HG03196 (cell line): ENCODE data around the gene TEK.

Source experiments
- ATAC-seq: cut with Tn5 transposase; IDR thresholded peaks from one replicate; pipeline ENCODE4 v1.9.1; 2021; ENCODE audit not compliant: unreplicated experiment

The TEK gene

GRCh38 chr9:27176971-27177370, 67.9 kb downstream of the TEK start:
- ATAC-seq, result no peak

GRCh38 chr9:27179245-27179865, 70.3 kb downstream of the TEK start:
- ATAC-seq, result no peak

GRCh38 chr9:27181381-27181780, 72.4 kb downstream of the TEK start:
- no peak for ATAC-seq

GRCh38 chr9:27182421-27182820, 73.4 kb downstream of the TEK start:
- no peak for ATAC-seq

- ATAC-seq, result no peak
These were observed 74.1 kb downstream of the TEK start for GRCh38 chr9:27183131-27183530.

GRCh38 chr9:27183701-27184100, 74.7 kb downstream of the TEK start:
- no peak for ATAC-seq

- ATAC-seq, result no peak
These were observed 75.7 kb downstream of the TEK start for GRCh38 chr9:27184556-27185351.

- ATAC-seq, result no peak
These were observed 79.4 kb downstream of the TEK start for GRCh38 chr9:27188426-27188825.

GRCh38 chr9:27189426-27189825, 80.4 kb downstream of the TEK start:
- no peak for ATAC-seq

- ATAC-seq, result no peak
These were observed 83.4 kb downstream of the TEK start for GRCh38 chr9:27192291-27192960.

- no peak for ATAC-seq
These were observed 84.9 kb downstream of the TEK start for GRCh38 chr9:27193886-27194285.

- ATAC-seq, result no peak
These were observed 85.5 kb downstream of the TEK start for GRCh38 chr9:27194401-27195091.

GRCh38 chr9:27195191-27195590, 86.2 kb downstream of the TEK start:
- ATAC-seq, result no peak

- no peak for ATAC-seq
These were observed 87.4 kb downstream of the TEK start for GRCh38 chr9:27196383-27196782.

- ATAC-seq, result no peak
These were observed 89.2 kb downstream of the TEK start for GRCh38 chr9:27198190-27198589.

- ATAC-seq, result no peak
These were observed 93.0 kb downstream of the TEK start for GRCh38 chr9:27202056-27202455.

GRCh38 chr9:27203783-27204182, 94.8 kb downstream of the TEK start:
- no peak for ATAC-seq

GRCh38 chr9:27204578-27204977, 95.6 kb downstream of the TEK start:
- no peak for ATAC-seq

- ATAC-seq, result no peak
These were observed 96.2 kb downstream of the TEK start for GRCh38 chr9:27205198-27205597.

- ATAC-seq, result no peak
These were observed 97.0 kb downstream of the TEK start for GRCh38 chr9:27206041-27206440.

GRCh38 chr9:27209034-27209433, 100.0 kb downstream of the TEK start:
- ATAC-seq, result no peak

- ATAC-seq, result no peak
These were observed 101.6 kb downstream of the TEK start for GRCh38 chr9:27210588-27210987.
